ENCODE results near the gene UBASH3B.

The UBASH3B gene

GRCh38 chr11:122776546-122776945, 121.0 kb downstream of the UBASH3B start:
- Histone ChIP-seq H3K4me2 (peak overlapping the region; percentile 40 to 86 (median 74); a peak in 21 of 22 replicates), H3K36me3 (peaks cover 35 to 99% (median 67%) of the 10 kb centered on the region in 11 experiments), H3K27ac (peak overlapping the region in 7 of 11 experiments; percentile 1 to 59 (median 20); a peak in 9 of 22 replicates), H3K9me3 (replicated peaks in 1 of 11) (no peaks in the 10 kb centered on the region), H4K20me1 (peaks cover 42 to 93% (median 84%) of the 10 kb centered on the region in 11 experiments), H3K9ac (peak overlapping the region in 4 of 11 experiments; percentile 14 to 42 (median 26); a peak in 5 of 22 replicates), H3K27me3 (no peaks in the 10 kb centered on the region), H3K4me3 (no peak overlapping the region), H3K4me1 (peaks cover 98 to 100% (median 100%) of the 10 kb centered on the region in 10 experiments)
- TF ChIP-seq Cebpa-rat (IDR thresholded peaks at IDR 0.05): no peak

GRCh38 chr11:122777343-122777742, 121.8 kb downstream of the UBASH3B start:
- no peak for TF ChIP-seq Cebpa-rat (IDR thresholded peaks at IDR 0.05)
- Histone ChIP-seq H4K20me1 (peaks cover 42 to 91% (median 77%) of the 10 kb centered on the region in 11 experiments), H3K9ac (peak overlapping the region in 6 of 11 experiments; percentile 14 to 42 (median 32); a peak in 8 of 22 replicates), H3K27ac (peak overlapping the region in 8 of 11 experiments; percentile 1 to 59 (median 26); a peak in 9 of 22 replicates), H3K4me3 (no peak overlapping the region), H3K4me1 (peaks cover 90 to 100% (median 95%) of the 10 kb centered on the region in 10 experiments), H3K4me2 (peak overlapping the region; percentile 40 to 86 (median 74)), H3K27me3 (no peaks in the 10 kb centered on the region), H3K9me3 (replicated peaks in 1 of 11) (no peaks in the 10 kb centered on the region), H3K36me3 (peaks cover 41 to 99% (median 75%) of the 10 kb centered on the region in 11 experiments)

- Histone ChIP-seq H3K4me1 (peaks cover 82 to 93% (median 87%) of the 10 kb centered on the region in 10 experiments), H3K4me2 (peak overlapping the region; percentile 33 to 87 (median 73); a peak in 20 of 22 replicates), H3K4me3 (no peak overlapping the region), H4K20me1 (peaks cover 39 to 91% (median 69%) of the 10 kb centered on the region in 11 experiments), H3K9ac (peak overlapping the region in 5 of 11 experiments; percentile 8 to 40 (median 33); a peak in 3 of 22 replicates), H3K27me3 (no peaks in the 10 kb centered on the region), H3K9me3 (replicated peaks in 1 of 11) (no peaks in the 10 kb centered on the region), H3K27ac (peak overlapping the region in 5 of 11 experiments; percentile 50 to 64 (median 55); a peak in 9 of 22 replicates), H3K36me3 (peaks cover 50 to 99% (median 83%) of the 10 kb centered on the region in 11 experiments)
- no peak for TF ChIP-seq Cebpa-rat (IDR thresholded peaks at IDR 0.05)
Measured at GRCh38 chr11:122778148-122778547, 122.6 kb downstream of the UBASH3B start.

- Histone ChIP-seq H3K9me3 (replicated peaks in 1 of 11) (no peaks in the 10 kb centered on the region), H3K27me3 (no peaks in the 10 kb centered on the region), H3K27ac (peak overlapping the region in 7 of 11 experiments; percentile 11 to 64 (median 55); a peak in 14 of 22 replicates), H3K4me2 (peak overlapping the region; percentile 33 to 87 (median 73)), H3K4me3 (peak overlapping the region in 4 of 10 experiments; percentile 9 to 45 (median 19); a peak in 3 of 20 replicates), H3K9ac (peak overlapping the region in 8 of 11 experiments; percentile 5 to 42 (median 36); a peak in 11 of 22 replicates), H4K20me1 (peaks cover 34 to 82% (median 59%) of the 10 kb centered on the region in 11 experiments), H3K4me1 (peaks cover 72 to 83% (median 78%) of the 10 kb centered on the region in 10 experiments), H3K36me3 (peaks cover 59 to 100% (median 93%) of the 10 kb centered on the region in 11 experiments)
- peak in 5 of 11 experiments; percentile 25 to 70 (median 56); a peak in 6 of 22 replicates for TF ChIP-seq Cebpa-rat (IDR thresholded peaks at IDR 0.05)
Measured at GRCh38 chr11:122779047-122779629, 123.6 kb downstream of the UBASH3B start.

- H3K36me3 ChIP-seq: peaks cover 72 to 100% (median 98%) of the 10 kb centered on the region in 11 experiments
Measured at GRCh38 chr11:122780296-122780949, 124.9 kb downstream of the UBASH3B start.

GRCh38 chr11:122781378-122782195, 126.1 kb downstream of the UBASH3B start:
- Histone ChIP-seq H3K4me1 (peaks cover 47 to 58% (median 53%) of the 10 kb centered on the region in 10 experiments), H3K4me3 (no peak overlapping the region), H3K27ac (peak overlapping the region in 7 of 11 experiments; percentile 30 to 64 (median 55); a peak in 12 of 22 replicates), H3K9ac (peak overlapping the region in 7 of 11 experiments; percentile 18 to 42 (median 36); a peak in 5 of 22 replicates), H4K20me1 (peaks cover 10 to 61% (median 35%) of the 10 kb centered on the region in 11 experiments; a peak in 21 of 22 replicates), H3K9me3 (replicated peaks in 1 of 11) (no peaks in the 10 kb centered on the region), H3K4me2 (peak overlapping the region; percentile 35 to 86 (median 73); a peak in 20 of 22 replicates), H3K27me3 (no peaks in the 10 kb centered on the region), H3K36me3 (peaks cover 80 to 100% (median 99%) of the 10 kb centered on the region in 11 experiments)
- TF ChIP-seq Cebpa-rat (IDR thresholded peaks at IDR 0.05): no peak

More at GRCh38 chr11:122780296-122780949, 124.9 kb downstream of the UBASH3B start:
- Histone ChIP-seq H3K4me1 (peaks cover 59 to 70% (median 65%) of the 10 kb centered on the region in 10 experiments), H3K27me3 (no peaks in the 10 kb centered on the region), H3K4me2 (peak overlapping the region; percentile 35 to 86 (median 73); a peak in 21 of 22 replicates), H3K27ac (peak overlapping the region in 6 of 11 experiments; percentile 46 to 64 (median 55); a peak in 12 of 22 replicates), H3K9ac (peak overlapping the region in 10 of 11 experiments; percentile 5 to 42 (median 29); a peak in 12 of 22 replicates), H3K9me3 (replicated peaks in 1 of 11) (no peaks in the 10 kb centered on the region), H3K4me3 (peak overlapping the region in 3 of 10 experiments; percentile 6 to 45 (median 16); a peak in 3 of 20 replicates), H4K20me1 (peaks cover 22 to 69% (median 47%) of the 10 kb centered on the region in 11 experiments; a peak in 21 of 22 replicates)
- TF ChIP-seq Cebpa-rat (IDR thresholded peaks at IDR 0.05): no peak

GRCh38 chr11:122782222-122782621, 126.7 kb downstream of the UBASH3B start:
- no peaks in the 10 kb centered on the region for H3K9me3 ChIP-seq (replicated peaks in 1 of 11)
- no peak overlapping the region for H3K27ac ChIP-seq
- no peak for TF ChIP-seq Cebpa-rat (IDR thresholded peaks at IDR 0.05)
- no peak overlapping the region for H3K9ac ChIP-seq
- peaks cover 5 to 55% (median 29%) of the 10 kb centered on the region in 11 experiments; a peak in 20 of 22 replicates for H4K20me1 ChIP-seq
- H3K27me3 ChIP-seq: no peaks in the 10 kb centered on the region
- peaks cover 80 to 100% (median 98%) of the 10 kb centered on the region in 11 experiments for H3K36me3 ChIP-seq
- peak overlapping the region in 3 of 11 experiments; percentile 79 to 86 (median 81); a peak in 4 of 22 replicates for H3K4me2 ChIP-seq
- peaks cover 41 to 52% (median 47%) of the 10 kb centered on the region in 10 experiments for H3K4me1 ChIP-seq
- no peak overlapping the region for H3K4me3 ChIP-seq

Measured in BLaER1 treated with 17β-estradiol and CSF1 and Interleukin-3, amounts not matched to agents 10 nM and 100 nM (cell line).